Activated effector memory CD4-positive, alpha-beta T cell treated with Interleukin-2 at 50 U/mL for 16 hours (primary cell): ENCODE data around the gene STARD9.

Experiments
- DNase-seq: peaks from one replicate; pipeline ENCODE4 v3.0.0-alpha.2; 2020

The STARD9 gene

GRCh38 chr15:42704492-42704926 lies 129.1 kb downstream of the STARD9 start:
- DNase-seq = peak; percentile 37

GRCh38 chr15:42705336-42705735 lies 129.9 kb downstream of the STARD9 start:
- no peak for DNase-seq

GRCh38 chr15:42707068-42707467 lies 131.7 kb downstream of the STARD9 start:
- no peak for DNase-seq

DNA sequence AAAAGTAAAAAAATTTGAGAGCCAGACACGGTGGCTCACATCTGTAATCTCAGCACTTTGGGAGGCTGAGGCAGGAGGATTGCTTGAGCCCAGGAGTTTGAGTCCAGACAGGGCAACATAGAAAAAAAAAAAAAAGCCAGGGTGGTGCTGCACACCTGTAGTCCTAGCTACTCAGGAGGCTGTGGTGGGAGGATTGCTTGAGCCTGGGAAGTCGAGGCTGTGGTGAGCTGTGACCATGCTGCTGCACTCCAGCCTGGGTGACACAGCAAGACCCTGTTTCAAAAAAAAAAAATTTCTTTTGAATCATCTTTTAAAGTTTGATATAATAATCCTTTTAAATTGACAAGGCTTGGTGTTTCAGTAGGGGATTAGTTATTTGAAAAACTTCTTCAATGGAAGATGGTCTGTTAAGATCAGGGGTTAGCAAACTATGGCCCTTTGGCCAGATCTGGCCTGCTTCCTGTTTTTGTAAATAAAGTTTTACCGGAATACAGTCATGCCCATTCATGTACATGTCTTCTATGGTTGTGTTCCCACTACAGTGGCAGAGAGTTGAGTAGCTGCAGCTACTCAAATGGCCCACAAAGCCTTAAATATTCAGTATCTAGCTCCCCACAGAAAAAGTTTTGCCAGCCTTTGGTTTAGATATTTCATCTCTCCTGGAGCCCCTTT lies 132.6 kb downstream of the STARD9 start:
- DNase-seq = no peak

DNA sequence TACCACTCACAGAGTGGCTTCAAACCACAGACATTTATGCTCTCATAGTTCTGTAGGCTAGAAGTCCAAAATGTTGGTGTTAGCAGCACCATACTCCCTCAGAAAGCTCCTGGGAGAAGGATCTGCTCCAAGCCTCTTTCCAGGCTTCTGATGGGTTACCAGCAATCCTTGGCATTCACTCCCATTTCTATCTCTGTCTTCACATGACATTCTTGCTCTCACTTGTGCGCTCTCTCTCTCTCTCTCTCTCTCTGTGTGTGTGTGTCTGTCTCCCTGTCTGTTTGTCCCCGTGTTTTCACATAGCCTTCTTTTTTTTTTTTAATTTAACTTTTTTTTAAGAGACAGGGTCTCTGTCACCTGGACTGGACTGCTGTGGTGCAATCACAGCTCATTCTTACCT lies 135.3 kb downstream of the STARD9 start:
- no peak for DNase-seq

DNA sequence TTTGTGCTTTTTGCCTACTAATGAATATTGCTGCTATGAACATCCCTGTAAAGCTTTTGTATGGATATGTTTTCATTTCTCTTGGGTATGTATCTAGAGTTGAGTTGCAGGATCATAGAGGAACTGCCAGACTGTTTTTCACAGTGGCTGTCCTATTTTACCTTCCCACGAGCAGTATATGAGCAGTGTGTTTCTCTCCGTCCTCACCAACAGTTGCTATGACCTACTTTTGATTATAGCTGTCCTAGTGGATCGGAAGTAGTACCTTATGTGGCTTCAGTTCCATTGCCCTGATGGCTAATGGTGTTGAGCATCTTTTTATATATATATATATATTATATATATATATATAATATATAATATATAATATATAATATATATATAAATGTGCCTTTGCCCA lies 136.3 kb downstream of the STARD9 start:
- no peak for DNase-seq

- DNase-seq = no peak
These were observed 137.2 kb downstream of the STARD9 start for GRCh38 chr15:42712584-42712983.

DNA sequence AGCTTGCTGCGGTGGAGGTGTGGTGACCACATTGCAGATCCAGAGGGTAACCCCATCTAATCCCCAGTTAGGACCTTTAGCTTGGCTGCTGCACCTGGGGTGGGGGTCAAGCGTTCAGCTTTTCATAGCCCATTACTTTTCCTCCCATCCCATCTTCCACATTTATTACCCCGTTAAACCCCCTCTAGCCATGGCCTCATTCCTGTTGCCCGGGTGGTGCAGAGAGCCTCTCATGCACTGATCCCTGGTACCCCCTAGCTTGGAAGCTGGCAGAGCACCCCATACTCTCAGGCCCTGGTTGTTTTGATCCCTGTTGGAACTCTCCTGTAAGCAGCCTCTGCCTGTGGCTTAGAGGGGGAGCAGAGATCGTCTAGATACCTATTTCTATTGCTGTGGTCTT lies 140.7 kb downstream of the STARD9 start:
- no peak for DNase-seq

- no peak for DNase-seq
These were observed 141.2 kb downstream of the STARD9 start for GRCh38 chr15:42716626-42717025.

DNA sequence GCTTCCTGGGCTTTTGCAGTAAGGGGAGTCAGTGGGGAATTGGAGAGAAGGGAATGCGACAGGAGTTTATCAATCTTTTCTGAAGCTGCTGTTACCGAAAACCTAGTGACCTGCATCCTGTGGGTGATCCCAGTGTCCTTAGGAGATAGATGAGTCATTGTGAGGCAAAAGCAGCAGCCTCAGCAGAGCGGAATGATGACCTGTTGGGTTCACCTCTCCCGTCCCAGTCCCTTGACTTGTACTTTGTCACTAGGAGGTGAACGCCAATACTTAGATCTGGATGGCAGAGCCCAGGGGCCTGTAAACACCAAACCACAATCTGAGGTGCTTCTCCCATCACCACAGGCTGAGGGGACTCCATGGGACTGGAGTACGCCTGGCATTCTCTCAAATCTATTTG lies 143.6 kb downstream of the STARD9 start:
- DNase-seq = no peak

- DNase-seq = no peak
These were observed 144.7 kb downstream of the STARD9 start for GRCh38 chr15:42720071-42720470.

DNA sequence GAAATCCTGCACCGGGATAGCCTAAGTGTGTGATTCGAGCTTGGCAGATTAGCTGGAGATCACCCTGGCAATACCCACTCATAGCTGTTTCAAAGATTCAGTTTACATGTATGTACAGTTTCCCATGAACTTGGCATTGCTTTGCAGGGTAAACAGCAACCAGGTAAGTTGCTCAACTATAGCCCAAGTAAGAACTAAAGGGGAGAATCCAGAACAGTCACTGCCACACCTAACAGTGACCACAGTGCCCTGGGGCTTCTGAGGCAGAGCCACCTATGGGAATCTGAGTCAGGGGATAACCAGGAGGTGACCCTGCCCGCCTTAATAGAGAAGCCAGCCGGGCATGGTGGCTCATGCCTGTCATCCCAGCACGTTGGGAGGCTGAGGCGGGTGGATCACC lies 145.6 kb downstream of the STARD9 start:
- DNase-seq = no peak

- DNase-seq = no peak
These were observed 146.5 kb downstream of the STARD9 start for GRCh38 chr15:42721916-42722315.

DNA sequence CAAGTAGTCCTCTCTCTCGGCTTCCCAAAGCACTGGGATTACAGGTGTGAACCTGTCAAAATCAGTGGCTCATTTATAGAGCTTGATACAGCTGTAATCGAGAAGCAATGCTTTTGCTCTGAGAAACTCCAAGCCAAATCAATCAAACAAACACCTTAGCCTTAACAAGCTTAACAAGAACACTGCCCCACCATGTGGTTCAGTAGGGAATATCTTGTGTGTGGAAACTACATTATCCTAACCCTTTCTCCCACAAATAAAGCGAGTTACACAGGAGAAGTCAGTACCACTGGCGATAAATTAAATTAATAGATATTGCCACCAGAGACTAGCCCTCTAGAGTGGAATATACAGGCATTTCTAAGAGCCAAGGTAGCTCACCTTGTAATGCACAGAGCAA lies 147.7 kb downstream of the STARD9 start:
- DNase-seq = no peak

DNA sequence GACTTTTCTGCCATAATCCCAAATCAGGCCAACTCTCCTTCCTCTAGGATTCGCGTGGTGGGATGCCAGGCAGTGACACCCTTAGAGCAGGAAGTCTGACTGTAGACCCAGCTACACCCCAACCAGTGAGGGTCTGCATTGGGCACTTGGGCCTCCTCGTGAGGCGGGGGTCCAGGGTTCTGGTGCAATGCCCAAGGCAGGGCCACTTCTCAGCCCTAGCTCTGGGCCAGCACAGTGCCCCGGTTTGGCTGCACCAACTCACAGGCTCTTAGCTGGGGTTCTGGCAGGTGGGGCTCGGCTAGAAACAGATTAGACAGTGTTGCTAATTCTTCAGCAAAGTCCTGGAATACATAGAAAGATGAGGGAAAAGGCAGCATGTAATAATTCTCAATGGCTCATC lies 148.9 kb downstream of the STARD9 start:
- DNase-seq = no peak

DNA sequence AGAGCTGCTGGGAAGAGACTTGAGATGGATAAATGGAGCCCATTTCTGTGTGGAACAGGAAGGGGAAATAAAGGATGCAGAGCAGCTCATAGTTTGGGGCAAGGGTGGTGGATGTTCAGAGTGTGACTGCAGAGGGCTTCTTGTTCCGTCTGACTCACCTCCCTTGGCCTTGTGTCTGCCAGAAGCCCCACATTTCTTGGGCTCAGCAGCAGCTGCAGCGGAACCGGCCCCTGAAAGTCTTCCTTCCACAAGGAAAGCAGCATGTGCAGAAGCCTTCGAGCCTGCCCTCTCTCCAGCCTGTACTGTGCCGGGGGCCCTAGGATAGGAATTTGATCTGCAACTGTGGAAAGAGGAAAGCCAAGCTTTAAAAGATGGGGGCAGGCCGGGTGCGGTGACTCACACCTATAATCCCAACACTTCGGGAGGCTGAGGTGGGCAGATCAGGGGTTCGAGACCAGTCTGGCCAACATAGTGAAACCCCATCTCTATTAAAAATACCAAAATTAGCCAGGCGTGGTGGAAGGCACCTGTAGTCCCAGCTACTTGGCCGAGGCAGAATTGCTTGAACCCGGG lies 150.0 kb downstream of the STARD9 start:
- no peak for DNase-seq

DNA sequence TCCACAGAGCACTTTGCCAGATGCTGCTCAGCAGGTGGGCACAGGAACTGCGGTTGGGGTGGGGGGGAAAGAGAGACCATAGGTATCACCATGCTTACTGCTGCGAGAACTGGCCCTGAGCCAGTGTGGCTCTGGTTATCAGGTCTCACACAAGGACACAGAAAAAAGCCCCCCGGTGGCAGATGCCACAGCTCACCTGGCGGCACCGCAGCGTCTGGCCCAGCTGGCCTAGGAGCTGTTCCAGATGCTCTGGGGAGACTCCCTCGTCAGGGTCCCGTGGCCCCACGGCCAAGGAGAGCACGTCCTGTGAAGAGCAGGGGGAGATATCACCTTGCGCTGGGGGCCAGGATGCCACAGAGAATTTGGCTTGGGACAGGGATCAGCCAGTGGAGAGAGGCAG lies 150.7 kb downstream of the STARD9 start:
- no peak for DNase-seq

DNA sequence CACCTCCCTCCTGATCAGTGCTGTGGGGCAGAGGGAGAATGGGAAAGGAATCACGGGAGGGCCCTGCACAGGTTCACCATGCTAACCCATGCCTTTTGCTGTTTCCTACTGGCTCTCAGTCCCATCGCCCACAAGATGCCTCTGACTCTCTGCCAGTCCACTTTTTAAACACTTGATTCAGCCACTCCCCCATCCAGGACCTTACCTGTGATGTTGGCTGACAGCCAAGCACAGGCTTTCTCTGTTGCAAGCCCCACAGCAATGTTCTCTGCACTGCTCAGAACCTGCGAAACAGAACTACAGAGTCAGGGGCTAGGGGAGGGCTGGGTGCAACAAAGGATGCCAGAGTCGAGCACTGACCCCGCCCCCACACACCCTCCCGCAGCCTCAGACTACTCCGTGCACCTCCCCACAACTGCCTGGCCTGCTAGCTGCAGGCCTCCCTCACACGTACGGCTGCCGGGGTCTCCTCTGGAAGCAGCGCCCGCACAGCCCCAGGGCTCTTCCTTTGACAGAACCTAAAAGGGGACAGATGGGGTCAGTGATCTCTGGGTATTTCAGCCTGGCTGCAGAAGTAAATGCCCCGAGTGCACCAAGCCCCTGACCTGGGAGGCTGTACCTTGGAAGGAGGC lies 152.5 kb downstream of the STARD9 start:
- no peak for DNase-seq

- no peak for DNase-seq
These were observed 153.2 kb downstream of the STARD9 start for GRCh38 chr15:42728560-42728959.

GRCh38 chr15:42728972-42729371 lies 153.6 kb downstream of the STARD9 start:
- DNase-seq = no peak

DNA sequence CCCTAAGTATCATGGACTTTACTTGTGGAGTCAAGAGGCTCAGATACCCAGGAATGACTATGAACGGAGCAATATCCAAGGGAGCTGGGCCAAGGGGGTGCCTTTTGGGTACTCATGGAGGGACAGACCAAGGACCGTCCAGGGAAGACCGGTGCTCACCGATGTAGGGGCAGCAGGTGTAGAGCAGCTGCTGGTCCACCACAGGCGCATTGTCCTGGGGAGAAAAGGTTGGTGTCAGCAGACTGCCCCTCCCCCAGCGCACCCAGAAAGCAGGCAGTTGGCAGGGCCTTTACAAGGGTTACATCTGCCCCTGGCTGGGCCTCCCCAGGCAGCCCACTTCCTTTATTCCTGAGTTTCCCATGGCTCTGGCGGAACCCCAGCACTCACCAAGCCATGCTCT lies 154.0 kb downstream of the STARD9 start:
- DNase-seq = no peak

- no peak for DNase-seq
These were observed 154.7 kb downstream of the STARD9 start for GRCh38 chr15:42730135-42730534.

DNA sequence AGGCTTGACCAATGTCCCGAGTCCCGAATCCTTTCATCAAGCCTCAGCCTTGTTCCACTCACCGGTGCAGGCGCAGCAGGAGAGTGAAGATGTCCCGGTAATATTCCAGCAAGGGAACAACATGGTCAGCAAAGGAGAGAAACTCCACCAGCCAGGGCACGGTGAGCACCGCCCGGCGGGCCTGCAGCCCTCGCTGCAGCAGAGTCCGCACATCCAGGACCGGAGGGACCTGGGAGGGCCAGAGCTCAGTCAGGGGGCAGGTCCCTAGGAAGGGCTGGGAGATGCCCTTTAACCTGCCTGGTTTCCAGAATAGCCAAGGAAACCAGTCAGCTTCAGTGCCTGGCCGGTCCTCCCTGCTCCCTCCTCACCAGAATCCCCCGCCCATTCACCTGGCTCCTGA lies 155.1 kb downstream of the STARD9 start:
- no peak for DNase-seq

DNA sequence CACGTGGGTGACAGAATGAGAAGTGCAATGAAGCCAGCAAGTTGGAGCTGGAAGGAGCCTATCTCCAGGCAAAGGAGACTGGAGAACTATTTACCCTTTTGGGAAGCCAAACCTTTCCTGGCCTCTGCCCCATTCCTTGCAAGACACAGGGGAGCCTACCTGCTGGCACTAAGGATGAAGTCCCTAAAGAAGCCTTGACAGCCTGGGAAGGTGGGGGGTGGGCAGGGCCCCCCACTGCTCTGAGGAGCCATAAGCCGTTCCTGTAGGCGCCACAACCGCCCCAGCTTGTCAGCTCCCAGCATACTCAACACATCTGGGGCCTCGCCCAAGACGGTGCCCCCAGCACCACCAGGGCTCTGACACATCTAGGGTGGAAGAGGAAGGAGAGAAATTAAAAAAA lies 156.1 kb downstream of the STARD9 start:
- no peak for DNase-seq
